ENCODE results near the gene EED. TPM values are rescaled to one million over a fixed set of nuclear protein-coding genes. Genes with fewer than 3 reads are reported as not detected.

Gene EED
- total RNA-seq, 1 experiment from 2014 or later: 24.4 TPM

GRCh38 chr11:86243396-86243795 is 1.2 kb upstream of the EED start:
- intact Hi-C loops (cut with micrococcal nuclease; ENCODE audit: unreplicated experiment): no loop called here

GRCh38 chr11:86244063-86244521 is 461 bp upstream of the EED start:
- CTCF ChIA-PET: no interaction called here
- H3K27me3 Mint-ChIP-seq (ENCODE audit: unreplicated experiment): no peaks in the 10 kb centered on the region
- BruUV-seq (replicated peaks): no TSS peak

More at GRCh38 chr11:86243396-86243795, 1.2 kb upstream of the EED start:
- H3K4me1 Mint-ChIP-seq (ENCODE audit: low read depth, unreplicated experiment): peaks cover 14% of the 10 kb centered on the region
- peaks cover 12% of the 10 kb centered on the region for H3K36me3 Mint-ChIP-seq (ENCODE audit: insufficient read depth, unreplicated experiment)
- no peaks in the 10 kb centered on the region for H3K9me3 Mint-ChIP-seq (ENCODE audit: low read depth, unreplicated experiment)
- TF ChIP-seq, protein P1, sequence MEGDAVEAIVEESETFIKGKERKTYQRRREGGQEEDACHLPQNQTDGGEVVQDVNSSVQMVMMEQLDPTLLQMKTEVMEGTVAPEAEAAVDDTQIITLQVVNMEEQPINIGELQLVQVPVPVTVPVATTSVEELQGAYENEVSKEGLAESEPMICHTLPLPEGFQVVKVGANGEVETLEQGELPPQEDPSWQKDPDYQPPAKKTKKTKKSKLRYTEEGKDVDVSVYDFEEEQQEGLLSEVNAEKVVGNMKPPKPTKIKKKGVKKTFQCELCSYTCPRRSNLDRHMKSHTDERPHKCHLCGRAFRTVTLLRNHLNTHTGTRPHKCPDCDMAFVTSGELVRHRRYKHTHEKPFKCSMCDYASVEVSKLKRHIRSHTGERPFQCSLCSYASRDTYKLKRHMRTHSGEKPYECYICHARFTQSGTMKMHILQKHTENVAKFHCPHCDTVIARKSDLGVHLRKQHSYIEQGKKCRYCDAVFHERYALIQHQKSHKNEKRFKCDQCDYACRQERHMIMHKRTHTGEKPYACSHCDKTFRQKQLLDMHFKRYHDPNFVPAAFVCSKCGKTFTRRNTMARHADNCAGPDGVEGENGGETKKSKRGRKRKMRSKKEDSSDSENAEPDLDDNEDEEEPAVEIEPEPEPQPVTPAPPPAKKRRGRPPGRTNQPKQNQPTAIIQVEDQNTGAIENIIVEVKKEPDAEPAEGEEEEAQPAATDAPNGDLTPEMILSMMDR (IDR thresholded peaks at IDR 0.05; ENCODE audit: unreplicated experiment): no peak
- H3K27me3 Mint-ChIP-seq (ENCODE audit: unreplicated experiment): no peaks in the 10 kb centered on the region
- no peak overlapping the region for H3K27ac Mint-ChIP-seq (ENCODE audit: unreplicated experiment)
- CTCF ChIA-PET: no interaction called here
- DNase-seq: no peak
- H3K4me3 Mint-ChIP-seq (ENCODE audit: low read depth, unreplicated experiment): no peak overlapping the region
- no TSS peak for BruUV-seq (replicated peaks)

DNA sequence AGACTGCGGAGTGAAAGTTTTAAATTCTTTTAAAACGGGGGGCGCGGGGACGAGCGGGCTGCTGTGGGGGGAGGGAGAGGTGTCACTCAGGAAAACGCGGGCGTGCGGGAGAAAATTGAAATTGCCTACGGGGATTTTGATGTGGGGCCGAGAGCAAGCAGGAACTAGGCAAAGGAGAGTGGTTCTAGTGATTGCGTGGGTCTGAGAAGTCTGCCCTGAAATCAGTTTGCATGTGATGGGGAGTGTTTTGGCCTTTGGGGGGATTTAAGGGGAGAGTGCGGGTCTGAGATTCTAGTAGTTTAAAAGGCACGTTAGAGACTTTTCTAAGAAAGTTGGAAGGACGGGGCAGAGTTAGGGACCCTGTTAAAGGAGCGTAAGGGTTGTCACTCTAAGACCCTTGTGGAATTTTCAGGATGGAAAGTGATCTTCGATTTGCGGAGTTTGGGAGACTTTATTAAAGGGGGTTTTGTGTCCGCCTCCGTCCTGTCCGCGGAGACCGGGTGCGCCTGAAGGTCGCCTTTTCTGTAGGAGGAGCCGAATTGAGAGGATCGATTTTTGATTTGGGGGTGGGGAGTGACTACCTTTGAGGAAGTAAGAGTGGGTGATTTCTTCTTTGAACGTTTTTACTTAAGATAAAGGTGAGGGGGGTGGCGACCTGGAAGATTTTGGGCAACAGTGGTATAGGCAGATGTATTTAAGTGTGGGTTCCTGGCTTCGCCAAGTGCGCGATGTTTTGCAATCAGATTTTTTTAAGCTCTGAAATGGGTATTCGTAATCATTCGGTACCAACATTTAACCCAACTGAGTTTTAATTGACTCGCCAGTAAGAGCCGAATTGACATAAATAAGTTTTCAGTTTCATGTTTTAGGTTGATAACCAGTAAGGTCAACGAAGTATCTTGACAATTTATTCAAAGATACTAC is 1.1 kb downstream of the EED start:
- H3K4me1 Mint-ChIP-seq (ENCODE audit: low read depth, unreplicated experiment): peaks cover 23% of the 10 kb centered on the region
- intact Hi-C loops (cut with micrococcal nuclease; ENCODE audit: unreplicated experiment): no loop called here
- peaks cover 17% of the 10 kb centered on the region for H3K36me3 Mint-ChIP-seq (ENCODE audit: insufficient read depth, unreplicated experiment)
- H3K9me3 Mint-ChIP-seq (ENCODE audit: low read depth, unreplicated experiment): no peaks in the 10 kb centered on the region
- CTCF ChIA-PET: interaction anchor here (0.6 to 0.9 kb wide), 4 partner anchors 16 to 277 kb away, joined by 3 to 6 read pairs (median 4); no protein-coding TSS in a partner anchor
- TF ChIP-seq, protein P1 (IDR thresholded peaks at IDR 0.05; ENCODE audit: unreplicated experiment): no peak
- no peak overlapping the region for H3K27ac Mint-ChIP-seq (ENCODE audit: unreplicated experiment)
- no peak overlapping the region for H3K4me3 Mint-ChIP-seq (ENCODE audit: low read depth, unreplicated experiment)
- no peaks in the 10 kb centered on the region for H3K27me3 Mint-ChIP-seq (ENCODE audit: unreplicated experiment)
- peak; percentile 39 for DNase-seq
- no TSS peak for BruUV-seq (replicated peaks)

More at GRCh38 chr11:86244063-86244521, 461 bp upstream of the EED start:
- Mint-ChIP-seq H3K27ac (ENCODE audit: unreplicated experiment) (no peak overlapping the region), H3K36me3 (ENCODE audit: insufficient read depth, unreplicated experiment) (peaks cover 17% of the 10 kb centered on the region), H3K4me1 (ENCODE audit: low read depth, unreplicated experiment) (peaks cover 21% of the 10 kb centered on the region), H3K9me3 (ENCODE audit: low read depth, unreplicated experiment) (no peaks in the 10 kb centered on the region), H3K4me3 (ENCODE audit: low read depth, unreplicated experiment) (no peak overlapping the region)
- peak; percentile 82 for DNase-seq
- intact Hi-C loops (cut with micrococcal nuclease; ENCODE audit: unreplicated experiment): no loop called here
- TF ChIP-seq, protein P1 (IDR thresholded peaks at IDR 0.05; ENCODE audit: unreplicated experiment): no peak

DNA sequence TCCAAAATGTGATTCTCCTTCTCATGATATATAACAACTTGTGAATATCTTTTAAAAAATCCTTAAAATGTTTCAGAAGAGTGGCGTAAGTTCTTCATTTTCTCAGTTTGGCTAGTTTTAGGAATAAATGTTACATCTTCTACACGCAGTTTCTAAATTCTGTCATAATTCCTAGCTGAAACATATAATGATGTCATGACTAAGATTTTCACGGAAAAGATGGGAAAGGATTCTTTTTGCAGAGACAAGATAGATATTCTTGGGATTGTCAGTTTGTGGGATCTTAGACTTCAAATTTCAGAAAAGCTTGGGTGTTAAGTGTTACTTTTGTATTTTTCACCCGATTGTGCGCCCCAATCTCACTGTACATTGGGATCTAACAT is 1.7 kb downstream of the EED start:
- intact Hi-C loops (cut with micrococcal nuclease; ENCODE audit: unreplicated experiment): no loop called here
- TSS peak; percentile 49 for BruUV-seq (replicated peaks)
- Mint-ChIP-seq H3K4me3 (ENCODE audit: low read depth, unreplicated experiment) (no peak overlapping the region), H3K9me3 (ENCODE audit: low read depth, unreplicated experiment) (no peaks in the 10 kb centered on the region), H3K27me3 (ENCODE audit: unreplicated experiment) (no peaks in the 10 kb centered on the region), H3K4me1 (ENCODE audit: low read depth, unreplicated experiment) (peaks cover 23% of the 10 kb centered on the region), H3K36me3 (ENCODE audit: insufficient read depth, unreplicated experiment) (peaks cover 17% of the 10 kb centered on the region), H3K27ac (ENCODE audit: unreplicated experiment) (no peak overlapping the region)
- TF ChIP-seq, protein P1 (IDR thresholded peaks at IDR 0.05; ENCODE audit: unreplicated experiment): no peak
- CTCF ChIA-PET: no interaction called here
- DNase-seq: no peak
